K562 (cell line): ENCODE data around the gene GPHN. TPM values are rescaled to one million over a fixed set of nuclear protein-coding genes. Genes with fewer than 3 reads are reported as not detected.

ENCODE experiments used
- ATAC-seq: fragments of 200-7000 bp; cut with Tn5 transposase; 3 replicates; pipeline ENCODE4 v1.9.1; 2020; ENCODE audit warnings: moderate library complexity
- BruUV-seq: library from RNA; stranded (reverse); fragments of 400-500 nt; replicated peaks from 2 replicates; lab custom pipeline; 2021; lab: Mats Ljungman, UMichigan
- CTCF ChIA-PET: fragments of 300-600 bp; formaldehyde crosslinking; extraction: SDS; loops from one replicate; lab custom pipeline; 2021; ENCODE audit warnings: low intra/inter-chr PET ratio; lab: Yijun Ruan, JAX
- POLR2A ChIA-PET: fragments of 300-600, 350-650 bp; sonication (Branson Sonifier 250); formaldehyde crosslinking; extraction: SDS; loops from one replicate; lab custom pipeline; 2021; ENCODE audit warnings: antibody characterized with exemption, inconsistent platforms; lab: Yijun Ruan, JAX
- DNase-seq, 4 experiments: peaks; one replicate each; pipeline versions ENCODE4 v3.0.0 to v3.0.0-alpha.2; 2011 to 2018; ENCODE audit warnings: low spot score in 3 of 4, mixed read lengths in 3 of 4; ENCODE audit errors: extremely low read depth in 1 of 4
- FAIRE-seq: peaks from 2 replicates; lab custom pipeline; 2011; peaks lifted over from hg19 to GRCh38; lab: Jason Lieb, UNC
- H2AFZ ChIP-seq: 2 replicates; pipeline ENCODE4 v1.6.0; 2011; ENCODE audit warnings: low read depth, low read length, control low read depth, inconsistent platforms
- H3K27ac ChIP-seq: fragments of 200-600 bp; 3 replicates; pipeline ENCODE4 v1.8.0; 2011; ENCODE audit warnings: low read depth, mild to moderate bottlenecking, control low read depth, inconsistent platforms, low read length, moderate library complexity, mixed read lengths; ENCODE audit errors: extremely low read depth
- H3K27me3 ChIP-seq, 2 experiments: fragments of 300-600 bp in 1 of 2; 2 replicates in 1 of 2; 3 replicates in 1 of 2; pipeline versions ENCODE4 v1.6.0 to v1.8.0; 2011; ENCODE audit warnings: inconsistent platforms in 2 of 2, low read length in 2 of 2, mild to moderate bottlenecking in 1 of 2, mixed read lengths in 1 of 2, moderate library complexity in 1 of 2; ENCODE audit not compliant: control insufficient read depth in 2 of 2, insufficient read depth in 2 of 2
- H3K36me3 ChIP-seq: fragments of 300-600 bp; 3 replicates; pipeline ENCODE4 v1.8.0; 2011; ENCODE audit warnings: mild to moderate bottlenecking, low read length, inconsistent platforms; ENCODE audit not compliant: control insufficient read depth, insufficient read depth
- H3K4me1 ChIP-seq, 2 experiments: fragments of 200-600 bp in 1 of 2; replicated peaks in 1 of 2; 2 replicates in 1 of 2; 3 replicates in 1 of 2; pipeline versions ENCODE4 v1.5.1 to v1.8.0; 2011; ENCODE audit warnings: inconsistent platforms in 2 of 2, low read length in 2 of 2, mild to moderate bottlenecking in 1 of 2, mixed read lengths in 1 of 2, moderate library complexity in 1 of 2; ENCODE audit not compliant: control insufficient read depth in 2 of 2, insufficient read depth in 2 of 2
- H3K4me2 ChIP-seq: 2 replicates; pipeline ENCODE4 v1.6.1; 2011; ENCODE audit warnings: low read length, control low read depth, inconsistent platforms, mixed read lengths; ENCODE audit not compliant: insufficient read depth
- H3K4me3 ChIP-seq: fragments of 200-600 bp; sonication (generic), shearing (Covaris generic); 2 replicates; pipeline ENCODE4 v1.5.1; 2016; ENCODE audit warnings: control low read depth, inconsistent platforms
- H3K79me2 ChIP-seq: fragments of 200-600 bp; 3 replicates; pipeline ENCODE4 v1.8.0; 2011; ENCODE audit warnings: low read length, inconsistent platforms; ENCODE audit not compliant: control insufficient read depth, insufficient read depth
- H3K9ac ChIP-seq, 2 experiments: 2 replicates each; pipeline versions ENCODE4 v1.6.0 to v1.6.1; 2011; ENCODE audit warnings: low read depth in 2 of 2, low read length in 2 of 2, control low read depth in 1 of 2, inconsistent platforms in 1 of 2, mild to moderate bottlenecking in 1 of 2, mixed read lengths in 1 of 2; ENCODE audit not compliant: insufficient read depth in 1 of 2
- H3K9me1 ChIP-seq: one replicate; pipeline ENCODE4 v1.6.0; 2011; ENCODE audit warnings: inconsistent platforms, mild to moderate bottlenecking, low read length, moderate library complexity; ENCODE audit not compliant: control insufficient read depth, insufficient read depth
- H3K9me3 ChIP-seq: replicated peaks from 2 replicates; pipeline ENCODE4 v1.5.1; 2011; ENCODE audit warnings: low read depth, low read length, inconsistent platforms; ENCODE audit not compliant: control insufficient read depth, insufficient read depth
- H4K20me1 ChIP-seq: replicated peaks from 2 replicates; pipeline ENCODE4 v1.6.1; 2011; ENCODE audit warnings: low read length, inconsistent platforms, mixed read lengths; ENCODE audit not compliant: control insufficient read depth, insufficient read depth
- CBFB ChIP-seq: sonication (generic); formaldehyde crosslinking; IDR thresholded peaks from 2 replicates; pipeline ENCODE4 v1.4.0; 2020; ENCODE audit warnings: mild to moderate bottlenecking, missing genetic modification reagents
- DEAF1 ChIP-seq: fragments of 450-650 bp; formaldehyde crosslinking; IDR thresholded peaks from 2 replicates; pipeline ENCODE4 v1.4.0; 2020; ENCODE audit warnings: mild to moderate bottlenecking, moderate library complexity
- FOXA1 ChIP-seq: fragments of 450-650 bp; IDR thresholded peaks from 2 replicates; pipeline ENCODE4 v1.6.1; 2016; ENCODE audit warnings: mild to moderate bottlenecking, borderline replicate concordance
- HCFC1 ChIP-seq: IDR thresholded peaks from 2 replicates; pipeline ENCODE4 v1.6.1; 2012; ENCODE audit warnings: low read depth, low read length, improper control_type of control experiment
- KAT8 ChIP-seq: fragments of 450-650 bp; IDR thresholded peaks from 2 replicates; pipeline ENCODE4 v1.6.1; 2016; ENCODE audit warnings: low read depth, mild to moderate bottlenecking
- MAFG ChIP-seq: fragments of 450-650 bp; conservative IDR thresholded peaks from 2 replicates; pipeline ENCODE4 v1.6.1; 2016; ENCODE audit warnings: missing genetic modification characterization, missing compliant biosample characterization
- NEUROD1 ChIP-seq: fragments of 150-350 bp; IDR thresholded peaks from 2 replicates; pipeline ENCODE4 v1.6.1; 2014; ENCODE audit warnings: borderline replicate concordance, low read length, low read depth; ENCODE audit not compliant: partially characterized antibody
- NR2C1 ChIP-seq, 2 experiments: fragments of 450-650 bp; IDR thresholded peaks; 2 replicates each; pipeline ENCODE4 v1.6.1; 2017; ENCODE audit warnings: mild to moderate bottlenecking in 2 of 2, antibody characterized with exemption in 1 of 2, inconsistent platforms in 1 of 2, missing compliant biosample characterization in 1 of 2, missing genetic modification characterization in 1 of 2
- NR2F6 ChIP-seq: fragments of 450-650 bp; formaldehyde crosslinking; IDR thresholded peaks from 2 replicates; pipeline ENCODE4 v1.4.0; 2020; ENCODE audit warnings: mild to moderate bottlenecking
- PHF21A ChIP-seq: fragments of 450-650 bp; IDR thresholded peaks from 2 replicates; pipeline ENCODE4 v1.6.1; 2017; ENCODE audit warnings: low read depth, borderline replicate concordance
- TEAD2 ChIP-seq: fragments of 450-650 bp; IDR thresholded peaks from 2 replicates; pipeline ENCODE4 v1.6.1; 2016; ENCODE audit warnings: missing genetic modification characterization, control low read depth, missing compliant biosample characterization
- TRIM24 ChIP-seq, 2 experiments: fragments of 450-650 bp; IDR thresholded peaks; 2 replicates each; pipeline ENCODE4 v1.6.1; 2016
- USF1 ChIP-seq: sonication (generic); formaldehyde crosslinking; IDR thresholded peaks from 2 replicates; pipeline ENCODE4 v1.9.0; 2022; ENCODE audit warnings: mild to moderate bottlenecking, missing genetic modification reagents
- ZC3H4 ChIP-seq: sonication (generic); formaldehyde crosslinking; IDR thresholded peaks from 2 replicates; pipeline ENCODE4 v1.9.0; 2021; ENCODE audit warnings: missing genetic modification reagents, borderline replicate concordance
- ZEB2 ChIP-seq: fragments of 450-650 bp; IDR thresholded peaks from 2 replicates; pipeline ENCODE4 v1.6.1; 2016
- ZNF124 ChIP-seq: sonication (generic); formaldehyde crosslinking; IDR thresholded peaks from 2 replicates; pipeline ENCODE4 v1.8.1; 2022; ENCODE audit warnings: missing genetic modification reagents
- ZNF24 ChIP-seq: fragments of 450-650 bp; IDR thresholded peaks from 2 replicates; pipeline ENCODE4 v1.6.1; 2016
- ZNF778 ChIP-seq: fragments of 450-650 bp; formaldehyde crosslinking; IDR thresholded peaks from 2 replicates; pipeline ENCODE4 v1.4.0; 2020; ENCODE audit warnings: mild to moderate bottlenecking, moderate library complexity
- in situ Hi-C: fragments of 300-500 bp; cut with MboI; formaldehyde crosslinking; loops from 4 replicates; pipeline ENCODE4 v1.15.0; 2018; ENCODE audit warnings: inconsistent platforms, mixed read lengths
- intact Hi-C: fragments of 100-400 bp; cut with micrococcal nuclease; formaldehyde crosslinking; loops from 2 replicates; pipeline ENCODE4 v1.14.2; 2022
- polyA plus RNA-seq, 8 experiments: library from polyadenylated mRNA; depleted of rRNA in 4 of 8; stranded (reverse) in 5 of 8; unstranded in 3 of 8; fragments of >200 nt; fragmentation: Nextera tagmentation in 2 of 8; fragmentation: Illumina TruSeq in 1 of 8; extraction: Ambion mirVana in 2 of 8; extraction: Trizol in 1 of 8; gene quantifications; 2 replicates each; pipeline versions ENCODE4 v1.2.1 to v1.2.3, GENCODE V29; 2011 to 2014; ENCODE audit warnings: inconsistent platforms in 1 of 8, missing spikeins in 1 of 8
- total RNA-seq, 7 experiments: library from RNA; depleted of rRNA in 6 of 7; stranded (reverse); fragments of >200 nt in 6 of 7; fragmentation: Illumina TruSeq in 2 of 7; extraction: Trizol in 2 of 7; gene quantifications; 2 replicates each; pipeline versions ENCODE4 v1.2.1 to v1.2.3, GENCODE V29; 2011 to 2021; ENCODE audit warnings: low replicate concordance in 1 of 7
- TF ChIP-seq, protein P1 (sequence below): sonication (generic); formaldehyde crosslinking; IDR thresholded peaks from 2 replicates; pipeline ENCODE4 v1.8.0; 2022; ENCODE audit warnings: missing genetic modification reagents, mild to moderate bottlenecking, borderline replicate concordance

Gene GPHN
- total and polyA plus RNA-seq, 9 of the 15 experiments (the other 6 are each of a cell fraction or from before 2014, with no cell fraction given) = 5.9 to 16.0 (median 11.4) TPM

- no peaks in the 10 kb centered on the region for H3K27me3 ChIP-seq
- H3K27ac ChIP-seq = no peak overlapping the region
- in situ Hi-C loops (no loop called here), intact Hi-C loops (no loop called here)
- TF ChIP-seq ZNF778 (no peak), HCFC1 (no peak), FOXA1 (no peak), KAT8 (no peak), NEUROD1 (no peak), ZEB2 (no peak), ZC3H4 (CRISPR knock-in tag) (no peak), DEAF1 (CRISPR knock-in tag) (no peak), USF1 (CRISPR knock-in tag) (no peak), MAFG (tag) (no peak), TEAD2 (tag) (no peak), CBFB (CRISPR knock-in tag) (no peak), ZNF124 (CRISPR knock-in tag) (no peak), NR2F6 (CRISPR knock-in tag) (no peak), PHF21A (no peak), TRIM24 (IDR thresholded peaks at IDR 0.05) (no peak), ZNF24 (no peak), NR2C1 (IDR thresholded peaks at IDR 0.05) (no peak), NR2C1 (tag; IDR thresholded peaks at IDR 0.05) (no peak)
- TF ChIP-seq, protein P1, sequence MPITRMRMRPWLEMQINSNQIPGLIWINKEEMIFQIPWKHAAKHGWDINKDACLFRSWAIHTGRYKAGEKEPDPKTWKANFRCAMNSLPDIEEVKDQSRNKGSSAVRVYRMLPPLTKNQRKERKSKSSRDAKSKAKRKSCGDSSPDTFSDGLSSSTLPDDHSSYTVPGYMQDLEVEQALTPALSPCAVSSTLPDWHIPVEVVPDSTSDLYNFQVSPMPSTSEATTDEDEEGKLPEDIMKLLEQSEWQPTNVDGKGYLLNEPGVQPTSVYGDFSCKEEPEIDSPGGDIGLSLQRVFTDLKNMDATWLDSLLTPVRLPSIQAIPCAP (CRISPR knock-in tag) = no peak
- H3K79me2 ChIP-seq = no peaks in the 10 kb centered on the region
- H3K4me2 ChIP-seq = no peak overlapping the region
- BruUV-seq = no TSS peak
- no peak overlapping the region for H3K4me3 ChIP-seq
- H3K9me3 ChIP-seq = no peaks in the 10 kb centered on the region
- H2AFZ ChIP-seq = no peak overlapping the region
- FAIRE-seq (no peak), DNase-seq (no peak), ATAC-seq (no peak)
- H3K36me3 ChIP-seq = no peaks in the 10 kb centered on the region
- H4K20me1 ChIP-seq = no peaks in the 10 kb centered on the region
- H3K9me1 ChIP-seq = no peaks in the 10 kb centered on the region
- ChIA-PET POLR2A (interaction anchor here (0.8 kb wide), 1 partner anchor 19 kb away, joined by 3 read pairs; no protein-coding TSS in a partner anchor), CTCF (no interaction called here)
- H3K9ac ChIP-seq = no peak overlapping the region
- H3K4me1 ChIP-seq = no peaks in the 10 kb centered on the region
Observed at GRCh38 chr14:66999978-67000377, 492.0 kb downstream of the GPHN start.
